Epidermal melanocyte (primary cell): ENCODE results near the gene SMIM5.

Experiments used
- DNase-seq: peaks from one replicate; pipeline ENCODE4 v3.0.0; 2011; ENCODE audit warnings: low spot score; ENCODE audit not compliant: insufficient read length

Gene SMIM5

DNA sequence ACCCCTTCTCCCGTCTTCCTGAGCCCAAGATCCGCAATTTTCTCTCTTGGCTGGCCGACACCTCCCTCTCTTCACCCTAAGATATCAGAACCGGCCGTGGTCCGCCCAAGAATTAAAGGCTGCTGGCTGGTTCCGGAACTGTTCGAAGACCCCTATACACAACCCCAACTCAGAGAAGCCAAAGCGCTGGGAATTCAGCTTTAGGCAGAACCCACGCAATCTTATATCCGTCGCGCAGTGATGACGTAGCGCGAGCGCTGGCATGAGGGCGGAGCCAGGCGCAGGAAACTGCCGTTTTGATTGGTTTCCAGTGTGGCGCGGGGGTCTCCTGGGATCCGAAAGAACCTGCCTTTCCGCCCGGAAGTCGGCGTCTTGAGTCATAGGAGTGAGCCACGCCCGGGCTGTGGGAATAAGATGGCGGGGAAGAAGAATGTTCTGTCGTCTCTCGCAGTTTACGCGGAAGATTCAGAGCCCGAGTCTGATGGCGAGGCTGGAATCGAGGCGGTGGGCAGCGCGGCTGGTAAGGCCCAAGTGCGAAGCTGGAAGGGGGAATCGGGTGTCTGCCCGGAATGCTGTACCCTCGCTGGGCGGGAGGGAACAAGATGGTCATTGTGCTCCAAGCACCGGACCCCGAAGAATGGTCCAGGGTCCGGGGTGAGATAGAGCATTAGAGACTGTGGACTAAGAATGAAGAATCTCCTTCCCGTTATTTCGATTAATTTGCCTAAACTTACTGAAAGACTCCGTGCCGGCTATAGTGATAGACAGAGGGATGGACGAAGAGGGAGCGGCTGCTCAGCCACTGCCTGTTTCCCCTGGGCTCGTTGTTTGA, 33.9 kb downstream of the SMIM5 start, which contains the start of the genes RECQL5 and SAP30BP:
Gene RECQL5 (minus strand): TSS at position 196 of the 832 bp plus-strand sequence. CDS start 597 bp downstream, outside the sequence.
Gene SAP30BP (plus strand): TSS at position 380 of the 832 bp plus-strand sequence. CDS start 35 bp downstream, at position 415.
- DNase-seq: peak; percentile 71

DNA sequence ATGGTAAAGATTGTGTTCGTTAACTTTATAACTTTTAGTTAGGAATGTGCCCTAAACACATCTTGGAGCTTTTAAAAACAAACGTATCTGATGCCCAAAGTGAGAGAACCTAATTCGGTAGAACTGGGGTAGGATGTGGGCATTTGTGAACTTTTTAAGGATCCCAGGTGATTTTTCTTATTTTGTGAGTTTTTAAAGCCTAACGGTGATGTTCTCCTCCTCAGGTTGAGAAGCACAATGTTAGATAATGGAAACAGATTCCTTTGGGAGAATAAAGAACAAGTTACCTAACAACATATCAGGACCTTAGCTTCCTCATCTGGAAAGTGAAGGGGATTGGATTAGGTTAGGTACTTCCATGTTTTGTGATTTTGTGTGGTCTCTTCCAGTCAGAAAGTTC, 34.6 kb downstream of the SMIM5 start:
- DNase-seq: no peak

DNA sequence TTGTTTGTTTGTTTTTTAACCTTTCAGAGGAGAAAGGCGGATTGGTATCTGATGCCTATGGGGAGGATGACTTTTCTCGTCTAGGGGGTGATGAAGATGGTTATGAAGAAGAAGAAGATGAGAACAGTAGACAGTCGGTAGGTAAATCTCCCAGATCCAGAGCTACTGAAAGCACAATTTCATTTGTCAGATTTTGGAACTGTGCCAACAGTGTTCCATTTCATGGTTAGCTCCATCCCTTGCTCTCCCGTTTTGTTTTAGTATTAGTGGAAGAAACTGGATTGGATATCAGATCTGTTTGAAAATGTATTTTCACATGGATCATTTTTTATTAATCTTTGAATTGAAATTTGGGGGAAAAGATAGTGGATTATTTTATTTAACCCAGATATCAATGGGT, 35.3 kb downstream of the SMIM5 start:
- DNase-seq: no peak

DNA sequence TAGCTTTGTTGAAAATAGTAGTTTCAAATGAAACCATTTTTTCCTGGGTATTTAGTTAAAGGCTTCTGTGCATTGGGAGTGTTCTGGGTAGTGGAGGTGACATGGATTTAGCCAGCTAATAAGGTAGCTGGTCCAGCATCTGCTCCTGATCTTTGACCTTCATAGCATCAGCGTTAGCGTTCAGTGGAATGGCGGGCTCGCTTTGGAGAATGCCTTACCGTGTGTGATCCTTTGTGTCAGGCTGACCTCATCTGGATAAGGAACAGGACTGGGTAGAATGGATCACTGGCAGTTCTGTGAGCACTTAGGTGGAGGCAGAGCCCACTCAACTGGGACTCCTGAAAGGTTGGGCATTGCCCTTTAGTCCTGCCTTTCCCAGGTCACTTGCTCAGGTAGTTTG, 37.6 kb downstream of the SMIM5 start:
- DNase-seq: no peak

DNA sequence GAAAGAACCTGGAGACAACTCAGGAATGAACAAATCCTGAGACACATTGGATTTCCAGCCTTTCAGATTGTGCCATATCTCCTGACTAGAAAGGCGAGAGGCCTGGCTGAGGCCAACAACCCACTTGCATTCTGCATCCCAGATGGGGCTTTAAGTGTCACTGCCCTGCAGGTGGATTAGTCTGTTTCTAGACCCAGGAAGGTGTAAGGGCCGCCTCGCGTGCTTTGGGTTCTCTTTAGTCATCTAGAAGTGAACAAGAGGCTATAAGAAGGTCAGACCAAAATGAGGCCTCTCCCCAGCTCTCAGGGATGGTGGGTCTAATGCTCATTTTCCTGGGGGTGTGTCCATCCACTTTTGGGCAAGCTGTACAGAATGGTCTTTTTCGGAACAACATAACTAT, 38.8 kb downstream of the SMIM5 start:
- no peak for DNase-seq

DNA sequence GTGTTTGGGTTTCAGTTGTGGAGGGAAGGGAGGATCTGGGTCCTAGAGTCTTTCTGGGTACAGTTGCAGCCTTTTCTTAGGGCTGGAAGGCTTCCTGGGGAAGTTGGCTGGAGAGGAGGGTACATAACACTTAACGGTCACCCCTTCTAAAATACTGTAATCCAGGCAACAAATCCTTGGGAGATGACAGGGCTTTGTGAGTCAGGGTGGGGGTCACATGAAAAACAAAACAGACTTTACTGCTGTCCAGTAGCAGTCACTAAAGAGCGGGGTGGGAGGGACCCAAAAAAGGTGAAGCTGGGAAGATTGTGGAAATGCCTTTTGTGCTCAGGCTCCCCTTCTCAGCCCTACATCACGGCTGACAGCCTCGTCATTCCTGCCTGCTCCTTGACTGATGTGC, 40.3 kb downstream of the SMIM5 start:
- no peak for DNase-seq

DNA sequence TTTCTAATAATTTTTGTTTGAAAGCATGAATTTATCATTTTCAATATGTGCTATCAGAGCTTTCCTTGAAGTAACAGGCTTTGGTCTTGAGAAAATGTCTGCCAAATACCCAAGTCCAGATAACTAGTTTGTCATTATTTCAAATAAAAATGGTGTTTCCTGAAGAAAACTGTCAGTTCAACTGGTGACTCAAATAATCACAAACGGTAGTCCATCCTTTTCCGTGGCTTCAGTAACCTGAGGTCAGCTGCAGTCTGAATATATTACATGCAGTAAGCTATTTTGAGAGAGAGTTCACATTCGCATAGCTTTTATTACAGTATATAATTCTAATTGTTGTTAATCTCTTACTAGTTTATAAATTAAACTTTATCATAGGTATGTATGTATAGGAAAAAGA, 43.2 kb downstream of the SMIM5 start:
- DNase-seq: no peak

DNA sequence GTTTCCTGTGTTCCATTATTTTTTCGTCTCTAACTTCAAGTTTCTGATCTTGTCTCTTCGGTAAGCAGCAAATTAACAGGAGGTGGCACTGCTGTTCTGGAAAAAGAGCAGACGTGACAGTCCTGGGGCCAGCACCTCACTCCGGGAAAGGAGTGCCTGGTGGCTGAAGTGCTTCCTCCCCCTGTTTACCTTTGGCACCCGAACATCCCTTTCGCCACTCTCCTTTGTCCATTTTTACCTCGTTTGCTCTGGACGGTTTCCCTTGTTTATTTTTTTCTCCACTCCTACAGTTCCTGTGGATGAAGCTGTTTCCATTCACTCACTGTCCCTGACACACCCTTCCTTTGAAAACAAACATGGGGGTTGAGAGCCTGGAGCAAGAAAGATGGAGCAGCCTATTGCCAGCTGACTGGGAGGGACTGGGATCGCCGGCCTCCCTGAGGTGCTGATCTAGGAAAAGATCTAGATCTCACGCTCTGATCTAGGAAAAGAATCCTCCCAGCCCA, 46.5 kb downstream of the SMIM5 start:
- no peak for DNase-seq

DNA sequence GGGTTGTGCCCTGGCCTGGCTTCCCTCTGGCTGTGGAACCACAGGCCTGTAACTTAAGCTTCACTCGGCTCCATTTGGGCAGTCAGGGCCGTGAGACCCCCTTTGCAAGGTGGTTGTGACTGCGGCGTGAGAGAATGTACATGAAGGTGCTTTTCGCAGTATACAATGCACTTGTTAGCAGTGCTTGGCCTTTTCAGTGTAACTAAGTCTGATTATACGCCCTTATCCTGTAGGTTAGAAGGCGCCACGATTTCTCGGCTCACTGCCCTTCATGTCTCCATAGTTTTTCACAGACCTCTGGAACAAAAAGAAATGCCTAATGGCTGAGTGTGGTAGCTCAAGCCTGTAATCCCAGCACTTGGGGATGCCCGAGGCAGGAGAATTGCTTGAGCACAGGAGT, 47.2 kb downstream of the SMIM5 start:
- no peak for DNase-seq

DNA sequence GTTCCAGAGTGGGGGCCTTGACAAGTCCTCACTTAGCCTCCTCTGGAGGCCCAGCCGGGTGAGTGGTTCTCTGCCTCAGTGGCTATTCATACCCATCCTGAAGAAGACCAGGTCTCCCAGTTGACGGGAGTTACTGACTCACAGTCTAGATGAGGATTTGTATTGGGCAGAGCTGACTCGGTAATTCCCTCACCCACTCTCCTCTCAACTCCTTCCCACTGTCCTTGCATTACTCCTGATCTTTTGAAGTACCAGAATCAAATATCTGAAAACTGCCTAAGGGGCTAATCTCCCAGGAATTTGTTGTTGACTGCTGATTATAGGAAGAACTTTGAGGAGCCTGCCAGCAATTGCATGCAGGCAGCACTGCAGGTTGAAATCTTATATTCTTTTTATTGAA, 48.1 kb downstream of the SMIM5 start:
- no peak for DNase-seq

DNA sequence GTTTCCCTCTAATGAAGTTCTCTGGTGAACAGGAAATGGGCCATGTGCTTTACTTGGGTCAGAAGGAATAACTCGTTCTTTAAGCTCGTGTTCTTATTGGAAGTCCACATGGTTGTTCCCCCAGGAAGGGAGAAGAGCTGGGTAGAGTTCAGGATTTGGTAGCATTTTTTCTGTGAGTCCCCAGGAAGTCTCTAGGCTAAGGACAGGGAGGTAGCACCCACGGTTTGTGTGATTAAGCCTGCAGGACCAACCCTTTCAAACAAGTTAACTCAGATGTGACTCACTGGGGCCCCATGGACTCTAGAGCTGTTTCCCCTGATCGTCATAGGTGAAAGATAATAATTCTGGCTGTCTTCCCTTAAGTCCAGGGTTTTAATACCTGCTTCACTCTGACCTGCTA, 50.3 kb downstream of the SMIM5 start:
- no peak for DNase-seq

DNA sequence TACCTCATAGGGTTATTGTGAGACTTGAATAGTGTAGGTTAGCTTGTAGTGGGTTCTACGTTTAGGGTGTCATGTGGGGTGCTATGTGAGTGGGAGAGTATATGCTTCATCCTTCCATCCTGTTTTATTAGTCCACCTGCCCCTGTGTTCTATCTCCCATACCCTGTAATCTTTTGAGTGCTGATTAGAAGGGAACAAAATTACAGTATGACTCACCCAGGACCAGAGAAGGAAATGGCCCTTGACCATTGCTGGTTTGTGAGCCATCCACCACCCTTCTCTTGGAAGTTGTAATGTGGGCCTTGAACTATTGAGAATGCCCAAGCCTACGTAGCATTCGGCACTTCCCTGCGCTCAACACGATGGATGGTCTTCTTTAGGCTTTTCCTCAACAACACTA, 51.0 kb downstream of the SMIM5 start:
- DNase-seq: no peak

DNA sequence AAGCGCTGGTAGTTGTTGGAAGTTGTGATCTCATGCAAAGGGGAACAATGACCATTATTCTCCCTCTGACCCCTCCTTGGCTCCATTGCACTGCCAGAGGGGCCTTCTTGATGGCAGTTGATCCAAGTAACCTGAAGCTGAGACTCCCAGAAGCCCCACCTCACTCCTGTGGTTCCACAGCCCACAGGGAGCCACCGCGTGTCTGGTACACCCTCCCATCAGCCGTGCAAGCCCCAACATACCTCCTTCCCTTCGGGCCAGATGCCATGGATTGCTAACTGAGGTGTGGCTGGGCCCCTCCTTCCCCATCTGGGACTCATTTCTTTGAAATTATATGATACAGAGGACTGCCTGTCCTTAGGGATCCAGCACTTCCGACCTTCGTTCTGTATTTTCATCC, 51.7 kb downstream of the SMIM5 start:
- no peak for DNase-seq

DNA sequence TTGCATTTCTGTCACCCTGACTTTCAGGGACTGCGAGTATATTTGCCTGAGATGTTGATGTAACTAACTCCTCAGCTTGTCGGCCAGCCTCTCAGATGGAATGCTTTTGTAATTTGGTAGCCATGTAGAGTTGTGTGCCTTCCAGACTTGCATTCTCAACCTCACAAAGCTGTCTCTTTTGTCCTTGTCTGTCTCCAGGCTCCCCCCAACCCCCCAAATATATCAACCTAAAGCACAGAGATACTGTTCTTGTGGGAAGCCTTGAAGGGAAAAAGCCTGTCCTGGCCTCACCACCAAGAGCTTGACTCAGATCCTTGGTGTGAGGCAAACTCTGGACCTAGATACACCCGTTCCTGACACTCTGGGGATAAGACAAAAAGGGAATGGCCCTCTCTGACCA, 52.3 kb downstream of the SMIM5 start:
- no peak for DNase-seq

DNA sequence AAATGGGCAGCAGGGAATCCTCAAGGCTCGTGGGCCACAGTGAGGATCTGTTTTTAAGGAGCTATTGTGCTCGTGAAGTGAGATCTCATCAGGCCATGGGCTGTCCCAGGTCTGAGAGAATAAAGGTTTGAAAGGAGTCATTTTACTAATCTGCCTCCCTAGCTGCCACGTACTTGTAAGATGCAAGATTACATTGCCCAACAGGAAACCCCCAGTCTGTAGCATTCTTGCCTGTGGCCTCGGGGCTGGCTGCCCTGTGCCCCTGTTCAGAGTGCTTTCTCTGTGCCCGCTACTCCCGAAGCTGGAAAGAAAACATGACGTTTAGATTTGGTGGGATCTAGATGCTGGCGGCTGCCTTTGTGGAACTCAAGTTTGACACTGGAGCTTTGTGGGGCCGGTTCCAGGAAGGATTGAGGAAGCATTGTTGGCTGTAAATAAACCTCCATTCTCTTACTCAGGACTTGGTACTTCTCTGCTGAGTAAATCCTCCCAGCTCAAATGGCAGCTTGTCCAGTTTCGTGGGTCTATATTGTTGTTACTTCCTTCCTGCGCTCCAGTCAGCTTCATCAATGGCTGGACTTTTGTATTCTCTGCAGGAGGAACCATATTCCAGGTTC, 55.1 kb downstream of the SMIM5 start:
- DNase-seq: no peak

DNA sequence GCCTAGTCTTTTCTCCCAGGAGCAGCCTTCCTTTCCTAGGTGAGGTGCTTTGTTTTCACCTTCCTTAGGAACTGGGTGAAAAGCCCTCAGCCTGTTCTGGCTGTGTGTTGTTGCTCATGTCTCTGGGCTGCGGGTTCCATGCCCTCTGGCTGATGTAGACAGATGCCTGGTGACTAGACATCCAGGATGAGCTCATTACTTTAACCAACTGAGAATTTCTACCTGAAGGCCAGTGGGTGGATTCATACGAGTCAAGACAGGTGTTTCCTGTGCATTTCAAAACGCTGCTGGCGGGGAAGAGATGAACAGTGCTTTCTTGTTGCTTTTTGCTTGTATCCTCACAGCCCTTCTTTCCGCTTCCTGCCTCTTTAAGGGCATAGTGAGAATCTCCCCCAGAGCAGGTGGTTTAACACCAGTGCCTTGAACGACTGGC, 56.2 kb downstream of the SMIM5 start:
- DNase-seq: no peak
